ENCODE results near the gene MYO1G.

Gene MYO1G

GRCh38 chr7:44969049-44969700, 9.6 kb downstream of the MYO1G start:
- no peak for DNase-seq (ENCODE audit: low read depth)
- TF ChIP-seq, protein P1, sequence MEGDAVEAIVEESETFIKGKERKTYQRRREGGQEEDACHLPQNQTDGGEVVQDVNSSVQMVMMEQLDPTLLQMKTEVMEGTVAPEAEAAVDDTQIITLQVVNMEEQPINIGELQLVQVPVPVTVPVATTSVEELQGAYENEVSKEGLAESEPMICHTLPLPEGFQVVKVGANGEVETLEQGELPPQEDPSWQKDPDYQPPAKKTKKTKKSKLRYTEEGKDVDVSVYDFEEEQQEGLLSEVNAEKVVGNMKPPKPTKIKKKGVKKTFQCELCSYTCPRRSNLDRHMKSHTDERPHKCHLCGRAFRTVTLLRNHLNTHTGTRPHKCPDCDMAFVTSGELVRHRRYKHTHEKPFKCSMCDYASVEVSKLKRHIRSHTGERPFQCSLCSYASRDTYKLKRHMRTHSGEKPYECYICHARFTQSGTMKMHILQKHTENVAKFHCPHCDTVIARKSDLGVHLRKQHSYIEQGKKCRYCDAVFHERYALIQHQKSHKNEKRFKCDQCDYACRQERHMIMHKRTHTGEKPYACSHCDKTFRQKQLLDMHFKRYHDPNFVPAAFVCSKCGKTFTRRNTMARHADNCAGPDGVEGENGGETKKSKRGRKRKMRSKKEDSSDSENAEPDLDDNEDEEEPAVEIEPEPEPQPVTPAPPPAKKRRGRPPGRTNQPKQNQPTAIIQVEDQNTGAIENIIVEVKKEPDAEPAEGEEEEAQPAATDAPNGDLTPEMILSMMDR (conservative IDR thresholded peaks at IDR 0.05; ENCODE audit: low read length) = no peak
- H3K4me3 ChIP-seq (ENCODE audit: low read length) = no peak overlapping the region

DNA sequence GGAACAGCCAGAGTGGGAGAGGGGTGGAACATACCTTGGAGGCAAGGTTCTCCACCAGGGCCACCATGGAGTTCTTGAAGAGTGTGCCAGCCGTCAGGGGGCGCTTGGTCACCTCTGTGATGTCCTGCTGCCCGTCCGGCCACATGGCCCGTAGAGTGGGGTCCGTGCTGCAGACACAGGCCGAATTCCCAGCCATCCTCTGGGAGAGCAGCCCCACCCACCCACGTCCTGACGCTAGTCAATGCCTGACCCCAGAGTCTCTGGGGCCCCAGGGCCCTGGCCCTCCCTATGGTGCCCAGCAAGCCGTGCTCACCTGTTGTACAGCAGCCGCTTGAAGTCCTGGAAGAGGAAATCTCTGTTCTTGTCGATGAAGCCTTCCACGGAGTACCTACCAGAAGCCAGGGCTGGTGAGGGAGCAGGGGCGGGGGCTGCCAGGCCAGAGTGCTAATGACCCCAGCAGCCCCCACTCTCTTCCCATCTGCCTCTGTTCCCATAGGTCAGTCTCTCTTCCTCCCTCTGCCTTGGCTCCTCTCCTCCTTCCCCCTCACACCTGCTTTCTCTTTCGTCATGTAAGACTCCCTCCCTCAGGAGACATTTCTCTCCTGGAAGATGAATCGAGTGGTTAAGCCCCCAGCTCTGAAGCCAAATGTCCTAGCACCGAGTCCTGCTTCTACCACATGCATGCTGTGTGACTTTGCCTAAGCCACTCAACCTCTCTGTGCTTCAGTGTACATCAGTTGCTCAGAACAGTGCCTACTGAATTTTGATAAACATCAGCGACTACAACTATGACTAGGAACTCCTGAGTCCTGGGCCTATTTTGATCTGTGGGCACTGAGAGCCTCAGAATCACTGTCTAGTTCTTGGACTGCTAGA, 11.0 kb downstream of the MYO1G start:
- DNase-seq (ENCODE audit: low read depth) = no peak
- no peak overlapping the region for H3K4me3 ChIP-seq (ENCODE audit: low read length)
- TF ChIP-seq, protein P1 (conservative IDR thresholded peaks at IDR 0.05; ENCODE audit: low read length) = peak; percentile 28

DNA sequence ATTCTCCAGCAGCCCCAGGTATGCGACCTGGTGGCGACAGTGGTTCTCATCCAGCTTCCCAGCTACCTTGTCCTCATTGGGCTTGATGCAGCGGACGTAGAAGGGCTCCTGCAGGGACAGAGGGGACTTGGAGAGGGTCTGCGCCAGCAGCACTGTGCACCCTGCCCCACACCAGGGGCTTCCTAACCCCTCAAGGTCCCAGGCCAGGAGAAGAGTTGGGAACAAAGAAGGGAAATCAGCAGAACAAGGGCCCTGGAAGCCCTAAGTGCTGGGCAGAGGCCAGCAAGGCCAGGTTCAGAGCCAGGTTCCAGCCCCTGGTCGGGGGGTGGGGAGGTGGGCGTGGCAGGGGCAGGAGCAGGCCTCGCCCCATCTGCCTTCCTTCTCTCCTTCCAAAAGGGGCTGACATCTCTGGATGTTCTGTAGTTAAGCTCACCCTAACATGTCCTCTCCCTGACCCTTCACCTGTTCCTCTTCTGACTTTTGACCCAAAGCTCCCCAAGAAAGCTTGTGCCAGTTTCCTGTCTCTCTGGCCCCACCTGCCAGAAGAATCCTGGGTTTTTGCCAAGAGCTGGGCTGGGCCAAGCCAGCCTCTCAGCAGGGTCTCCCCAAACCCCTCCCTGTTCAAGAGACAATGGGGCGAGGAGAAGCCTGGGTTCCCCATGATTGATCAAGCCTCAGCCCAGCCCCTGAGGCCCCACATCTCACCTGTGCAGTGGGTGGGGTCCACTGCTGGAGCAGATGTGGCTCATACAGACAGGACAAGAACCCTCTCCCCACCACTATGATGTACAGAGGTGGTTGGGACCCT, 11.9 kb downstream of the MYO1G start:
- H3K4me3 ChIP-seq (ENCODE audit: low read length) = no peak overlapping the region
- DNase-seq (ENCODE audit: low read depth) = no peak
- TF ChIP-seq, protein P1 (conservative IDR thresholded peaks at IDR 0.05; ENCODE audit: low read length) = no peak

DNA sequence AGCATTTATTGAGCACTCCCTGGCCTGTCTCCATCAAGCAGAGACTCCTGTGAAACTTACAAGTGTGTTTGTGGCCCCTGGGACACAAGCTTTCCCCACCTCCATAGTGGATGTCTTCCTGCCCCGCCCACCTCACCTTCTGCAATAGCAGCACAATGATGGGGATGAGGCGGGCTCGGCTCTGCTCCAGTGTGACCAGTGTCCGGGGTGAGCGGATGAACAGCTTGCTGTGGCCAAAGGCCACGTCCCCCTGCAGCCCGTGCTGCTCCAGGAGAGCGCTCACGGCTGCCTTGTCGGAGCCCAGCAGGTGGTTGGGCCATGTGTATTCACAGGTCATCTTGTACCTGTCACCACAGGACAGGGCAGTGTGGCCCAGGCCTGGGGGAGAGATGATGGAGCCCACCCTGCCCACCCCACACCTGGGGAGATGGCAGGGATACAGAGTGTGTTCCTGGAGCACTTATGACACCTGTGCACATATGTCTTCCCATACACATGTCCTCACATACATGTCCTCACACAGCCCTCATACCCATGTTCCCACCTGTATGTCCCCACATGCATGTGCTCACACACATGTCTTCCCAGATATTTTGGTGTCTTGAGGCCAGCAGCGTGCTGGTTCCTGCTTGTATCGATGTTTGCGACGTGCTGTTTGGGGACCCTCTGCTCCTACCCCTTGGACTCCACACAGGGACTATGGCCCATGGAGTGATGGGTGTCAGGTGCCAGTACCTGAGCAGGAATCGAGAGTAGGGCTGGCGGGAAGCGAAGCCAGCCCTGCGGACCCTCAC, 12.7 kb downstream of the MYO1G start:
- DNase-seq (ENCODE audit: low read depth) = no peak
- TF ChIP-seq, protein P1 (conservative IDR thresholded peaks at IDR 0.05; ENCODE audit: low read length) = no peak
- H3K4me3 ChIP-seq (ENCODE audit: low read length) = no peak overlapping the region

GRCh38 chr7:44965441-44965903, 13.3 kb downstream of the MYO1G start:
- TF ChIP-seq, protein P1 (conservative IDR thresholded peaks at IDR 0.05; ENCODE audit: low read length) = no peak
- no peak for DNase-seq (ENCODE audit: low read depth)
- H3K4me3 ChIP-seq (ENCODE audit: low read length) = no peak overlapping the region

- no peak overlapping the region for H3K4me3 ChIP-seq (ENCODE audit: low read length)
- TF ChIP-seq, protein P1 (conservative IDR thresholded peaks at IDR 0.05; ENCODE audit: low read length) = no peak
- no peak for DNase-seq (ENCODE audit: low read depth)
These were observed 13.9 kb downstream of the MYO1G start for GRCh38 chr7:44964831-44965440.

Measured in AG10803 (cell line).